Heart right ventricle (tissue), 16 donors: ENCODE data around the gene HIPK4. TPM values are rescaled to one million over a fixed set of nuclear protein-coding genes. Genes with fewer than 3 reads are reported as not detected.
A peak's percentile ranks its signal among the peaks of the same experiment; 100 is the strongest.

ENCODE experiments used
- ATAC-seq, 8 donors: fragments of 200-7000 bp; cut with Tn5 transposase; one replicate each; pipeline ENCODE4 v1.9.1; 2020; ENCODE audit warnings: mild to moderate bottlenecking in 8 of 8, moderate library complexity in 8 of 8, moderate number of reproducible peaks in 1 of 8
- DNase-seq, 2 donors: peaks; one replicate each; pipeline ENCODE4 v3.0.0-alpha.2; 2020
- H3K27ac ChIP-seq, 10 donors: fragments of 200-600 bp; sonication (generic) in 2 of 10; one replicate each; pipeline versions ENCODE4 v1.5.0 to v1.8.0; 2020 to 2022; ENCODE audit warnings: mild to moderate bottlenecking in 3 of 10
- H3K27me3 ChIP-seq, 7 donors: fragments of 200-600 bp; one replicate each; pipeline ENCODE4 v1.8.0; 2021 to 2022; ENCODE audit warnings: mild to moderate bottlenecking in 2 of 7
- H3K36me3 ChIP-seq, 9 donors: fragments of 200-600 bp; sonication (generic) in 1 of 9; one replicate each; pipeline versions ENCODE4 v1.5.0 to v1.8.0; 2020 to 2022; ENCODE audit warnings: mild to moderate bottlenecking in 2 of 9
- H3K4me1 ChIP-seq, 9 donors: fragments of 200-600 bp; sonication (generic) in 1 of 9; one replicate each; pipeline versions ENCODE4 v1.5.0 to v1.8.0; 2020 to 2022; ENCODE audit warnings: mild to moderate bottlenecking in 4 of 9
- H3K4me3 ChIP-seq, 10 donors: fragments of 200-600 bp; sonication (generic) in 2 of 10; one replicate each; pipeline versions ENCODE4 v1.5.0 to v1.8.0; 2020 to 2022; ENCODE audit warnings: mild to moderate bottlenecking in 7 of 10, moderate library complexity in 2 of 10
- H3K9me3 ChIP-seq, 11 donors: fragments of 200-600 bp in 10 of 11; sonication (generic) in 2 of 11; one replicate each; pipeline versions ENCODE4 v1.5.0 to v1.8.0; 2013 to 2022; ENCODE audit warnings: mild to moderate bottlenecking in 2 of 11, control low read depth in 1 of 11, moderate library complexity in 1 of 11
- WGBS, 2 donors: extraction: QIAGEN DNeasy Blood & Tissue Kit; methylation state at CpG; one replicate each; pipeline ENCODE4 v1.1.7; 2013; ENCODE audit warnings: inconsistent platforms in 1 of 2; 5-methylcytosine and 5-hydroxymethylcytosine counted together
- intact Hi-C, 10 donors: fragments of 100-400 bp; cut with DNase I; formaldehyde crosslinking; loops; one replicate each; pipeline versions ENCODE4 v1.11.1 to v1.14.2; 2022
- polyA plus RNA-seq, 2 donors: library from polyadenylated mRNA; stranded (reverse); fragments of 200-250 nt; gene quantifications; one replicate each; pipeline ENCODE4 v1.2.3, GENCODE V29; 2013
- total RNA-seq, 10 donors: library from RNA; stranded (reverse); fragmentation: NEBNext Ultra II Directional in 3 of 10; extraction: Animal tissue kit (Norgen Biotek cat#: 25700) in 3 of 10; gene quantifications; one replicate each; pipeline versions ENCODE4 v1.2.1 to v1.2.4, GENCODE V29; 2021 to 2023
- TF ChIP-seq, protein P1 (sequence below), 9 donors: fragments of 200-600 bp; sonication (generic) in 2 of 9; IDR thresholded peaks; one replicate each; pipeline versions ENCODE4 v1.5.0 to v1.8.0; 2021 to 2022; ENCODE audit warnings: antibody characterized with exemption in 9 of 9, mild to moderate bottlenecking in 5 of 9, moderate library complexity in 1 of 9
- donor health status: Arrhythmogenic right ventricular cardiomyopathy.
- donor health status: ischemic (EF 13 %, LVEDD 7.1; RV severe dilation, severe dysfunction).
- donor health status: healthy with polysubstance abuse.
- donor health status: DM: no; HTN: yes; CAD: no.
- donor health status: DM: no; HTN: no; CAD: no.
- donor health status: ischemic (EF 25% LVEDD 6.9; RV normal size, moderate dysfunction).
- donor health status: ischemic (EF 25% LVEDD 5.7; RV mildly dilated, moderate dysfunction).
- donor health status: healthy.
- donor health status: DM: yes; HTN: yes; CAD: no.
- donor health status: Ischemic cardiomyopathy.
- donor health status: ischemic (EF 35%, LVEDD 5.7; RV mildly dilated, moderate dysfunction).
- donor health status: nonischemic (EF 11% LVEDD 7.7; RV severe dilation, severe dysfunction).
- donor health status: DM: yes; HTN: yes; CAD: no.
- donor health status: PGD.
- donor health status: ischemic (EF 29% LVEDD 5.4; RV normal size, mild dysfunction).
- donor health status: nonischemic (EF 23%, LVEDD 6.1; RV moderate dilation, normal function).

HIPK4 gene
- total and polyA plus RNA-seq, 12 donors, result 0.09 to 0.15 (median 0.10) TPM; not detected in 9

GRCh38 chr19:40367577-40368434, 22.2 kb downstream of the HIPK4 start:
- DNase-seq, result no peak
- ATAC-seq, result no peak
- H3K27me3 ChIP-seq, result no peaks in the 10 kb centered on the region
- no peaks in the 10 kb centered on the region for H3K9me3 ChIP-seq
- H3K4me1 ChIP-seq, result peaks cover 0 to 36% (median 2%) of the 10 kb centered on the region in 9 donors
- H3K36me3 ChIP-seq, result peaks cover 0 to 65% (median 16%) of the 10 kb centered on the region in 9 donors
- intact Hi-C loops, result no loop called here
- no peak overlapping the region for H3K27ac ChIP-seq
- TF ChIP-seq, protein P1, sequence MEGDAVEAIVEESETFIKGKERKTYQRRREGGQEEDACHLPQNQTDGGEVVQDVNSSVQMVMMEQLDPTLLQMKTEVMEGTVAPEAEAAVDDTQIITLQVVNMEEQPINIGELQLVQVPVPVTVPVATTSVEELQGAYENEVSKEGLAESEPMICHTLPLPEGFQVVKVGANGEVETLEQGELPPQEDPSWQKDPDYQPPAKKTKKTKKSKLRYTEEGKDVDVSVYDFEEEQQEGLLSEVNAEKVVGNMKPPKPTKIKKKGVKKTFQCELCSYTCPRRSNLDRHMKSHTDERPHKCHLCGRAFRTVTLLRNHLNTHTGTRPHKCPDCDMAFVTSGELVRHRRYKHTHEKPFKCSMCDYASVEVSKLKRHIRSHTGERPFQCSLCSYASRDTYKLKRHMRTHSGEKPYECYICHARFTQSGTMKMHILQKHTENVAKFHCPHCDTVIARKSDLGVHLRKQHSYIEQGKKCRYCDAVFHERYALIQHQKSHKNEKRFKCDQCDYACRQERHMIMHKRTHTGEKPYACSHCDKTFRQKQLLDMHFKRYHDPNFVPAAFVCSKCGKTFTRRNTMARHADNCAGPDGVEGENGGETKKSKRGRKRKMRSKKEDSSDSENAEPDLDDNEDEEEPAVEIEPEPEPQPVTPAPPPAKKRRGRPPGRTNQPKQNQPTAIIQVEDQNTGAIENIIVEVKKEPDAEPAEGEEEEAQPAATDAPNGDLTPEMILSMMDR (IDR thresholded peaks at IDR 0.05), result no peak
- 76 to 85% methylated on average over 16 of the region's 16 CpGs for WGBS, 2 donors
- no peak overlapping the region for H3K4me3 ChIP-seq

- 79 to 84% methylated on average over 27 of the region's 27 CpGs for WGBS, 2 donors
- DNase-seq, result no peak
- Histone ChIP-seq H3K9me3 (no peaks in the 10 kb centered on the region), H3K4me3 (peak overlapping the region in 1 of 10 donors; percentile 49), H3K4me1 (peaks cover 0 to 44% (median 2%) of the 10 kb centered on the region in 9 donors), H3K36me3 (peaks cover 0 to 60% (median 11%) of the 10 kb centered on the region in 9 donors), H3K27me3 (no peaks in the 10 kb centered on the region), H3K27ac (no peak overlapping the region)
- intact Hi-C loops, result no loop called here
- peak in 1 of 8 donors; percentile 10 for ATAC-seq
- TF ChIP-seq, protein P1 (IDR thresholded peaks at IDR 0.05), result no peak
Observed at GRCh38 chr19:40366697-40367561, 23.1 kb downstream of the HIPK4 start.

DNA sequence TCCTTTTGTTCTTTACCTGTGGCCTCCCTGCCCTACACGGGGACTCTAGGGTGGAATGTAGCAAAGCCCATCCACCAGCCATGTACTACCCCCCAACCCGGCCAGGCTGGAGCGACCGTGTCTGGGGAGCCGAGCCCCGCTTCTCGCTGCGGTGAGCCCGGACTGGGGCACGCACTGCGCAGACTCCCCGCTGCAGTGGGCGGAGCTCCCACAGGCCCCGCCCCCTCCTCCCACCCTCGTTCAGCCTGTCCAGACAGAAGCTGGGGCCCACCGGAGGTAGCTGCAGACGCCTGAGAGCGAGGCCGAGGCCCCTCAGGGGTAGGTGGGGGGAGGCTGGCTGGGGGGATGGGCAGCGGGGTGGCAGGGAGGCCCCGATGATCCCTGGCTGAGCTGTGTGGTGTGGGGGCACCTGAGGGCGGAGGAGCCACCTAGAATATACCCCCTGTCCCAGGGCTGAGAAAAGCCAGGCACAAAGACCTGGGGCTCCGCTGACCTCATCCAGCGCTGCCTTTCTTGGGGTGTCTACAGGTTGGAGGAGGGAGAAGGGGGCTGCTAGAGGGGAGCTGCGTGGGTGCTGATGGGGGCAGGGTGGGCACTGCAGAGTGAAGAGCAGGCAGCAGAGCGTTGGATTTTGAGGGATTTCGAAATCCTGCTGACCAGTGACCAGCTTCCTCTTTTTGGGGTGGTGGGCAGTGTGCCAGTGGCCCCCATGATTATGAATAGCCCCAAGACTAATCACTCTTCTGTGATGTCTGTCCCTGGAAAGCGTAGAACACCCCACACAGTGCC, 24.2 kb downstream of the HIPK4 start:
- TF ChIP-seq, protein P1 (IDR thresholded peaks at IDR 0.05), result no peak
- Histone ChIP-seq H3K27me3 (no peaks in the 10 kb centered on the region), H3K4me1 (peaks cover 0 to 54% (median 2%) of the 10 kb centered on the region in 9 donors), H3K4me3 (peak overlapping the region in 8 of 10 donors; percentile 11 to 49 (median 44)), H3K27ac (peak overlapping the region in 1 of 10 donors; percentile 78), H3K36me3 (peaks cover 0 to 49% (median 10%) of the 10 kb centered on the region in 9 donors), H3K9me3 (no peaks in the 10 kb centered on the region)
- ATAC-seq (peak; percentile 74 to 92 (median 86)), DNase-seq (peak; percentile 51 to 72)
- WGBS, 2 donors, result 26 to 38% methylated on average over 28 of the region's 28 CpGs
- intact Hi-C loops, result no loop called here
